ENCODE measurements around the gene LHFPL3.

The LHFPL3 gene

GRCh38 chr7:104652865-104653264 is 324.5 kb downstream of the LHFPL3 start:
- Histone ChIP-seq H3K14ac (ENCODE audit: low read length) (no peak overlapping the region), H3K4ac (ENCODE audit: low read depth, low read length) (no peak overlapping the region), H4K12ac (ENCODE audit: low read depth, low read length) (no peak overlapping the region), H3K18ac (ENCODE audit: low read length) (no peak overlapping the region), H2BK5ac (ENCODE audit: low read depth, low read length, poor library complexity) (no peak overlapping the region), H3K9ac (ENCODE audit: low read length) (no peak overlapping the region), H3K79me1 (ENCODE audit: low read length) (no peaks in the 10 kb centered on the region), H2BK120ac (ENCODE audit: insufficient read depth, low read length, poor library complexity) (no peak overlapping the region), H2AFZ (ENCODE audit: insufficient read depth, low read length, poor library complexity) (no peak overlapping the region), H3K27ac (ENCODE audit: low read depth, low read length) (no peak overlapping the region), H3K4me1 (ENCODE audit: control insufficient read depth in 1 of 2, insufficient read depth in 2 of 2, low read length in 2 of 2) (no peaks in the 10 kb centered on the region), H4K91ac (ENCODE audit: low read depth, low read length) (no peak overlapping the region), H2BK12ac (ENCODE audit: low read length) (no peak overlapping the region), H4K8ac (ENCODE audit: low read depth, low read length) (no peak overlapping the region), H2AK5ac (ENCODE audit: low read length) (no peak overlapping the region), H3K4me2 (ENCODE audit: low read length) (no peak overlapping the region), H3K27me3 (ENCODE audit: insufficient read depth, low read length) (no peaks in the 10 kb centered on the region), H3K9me3 (ENCODE audit: insufficient read depth, low read depth, low read length) (no peaks in the 10 kb centered on the region), H3K79me2 (ENCODE audit: control insufficient read depth, insufficient read depth, low read length, poor library complexity) (no peaks in the 10 kb centered on the region), H3K23ac (ENCODE audit: low read length) (no peak overlapping the region), H3K36me3 (ENCODE audit: control insufficient read depth in 1 of 2, insufficient read depth in 2 of 2, low read length in 2 of 2) (no peaks in the 10 kb centered on the region), H3K4me3 (ENCODE audit: low read depth, low read length) (no peak overlapping the region)
- WGBS (ENCODE audit: extremely low coverage, insufficient coverage, insufficient read length): no CpG with 5 or more reads among the region's 1 CpG
- no peak for DNase-seq

DNA sequence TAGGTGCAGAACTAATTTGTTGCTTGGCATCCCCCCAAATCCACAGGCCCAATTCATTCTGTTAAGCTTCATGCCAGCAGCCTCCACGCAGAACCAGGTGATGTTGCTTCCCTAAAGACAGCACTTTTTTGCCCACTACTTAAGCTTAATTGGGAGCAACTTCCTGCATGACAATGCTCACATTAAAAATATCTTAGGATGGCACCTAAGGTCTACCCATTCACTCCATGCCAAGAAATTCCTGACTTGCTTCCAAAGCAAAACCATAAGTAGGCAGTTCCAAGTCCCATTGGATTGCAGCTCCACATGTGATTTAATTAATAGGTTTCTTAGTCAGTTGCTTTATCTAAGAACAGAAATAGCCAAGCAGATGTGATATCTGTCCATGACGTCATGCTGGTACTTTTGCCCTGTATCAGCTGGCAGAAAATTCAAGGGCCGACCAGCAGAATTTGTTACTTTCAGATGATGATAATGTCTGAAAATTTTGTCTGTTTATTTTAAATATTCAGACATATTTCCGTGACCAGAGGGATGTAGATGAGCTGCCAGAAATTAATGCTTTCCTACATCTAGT is 325.5 kb downstream of the LHFPL3 start:
- Histone ChIP-seq H3K23ac (ENCODE audit: low read length) (no peak overlapping the region), H3K79me1 (ENCODE audit: low read length) (no peaks in the 10 kb centered on the region), H3K4ac (ENCODE audit: low read depth, low read length) (no peak overlapping the region), H3K36me3 (ENCODE audit: control insufficient read depth in 1 of 2, insufficient read depth in 2 of 2, low read length in 2 of 2) (no peaks in the 10 kb centered on the region), H3K18ac (ENCODE audit: low read length) (no peak overlapping the region), H2BK12ac (ENCODE audit: low read length) (no peak overlapping the region), H3K27ac (ENCODE audit: low read depth, low read length) (no peak overlapping the region), H2BK5ac (ENCODE audit: low read depth, low read length, poor library complexity) (no peak overlapping the region), H3K4me3 (ENCODE audit: low read depth, low read length) (no peak overlapping the region), H3K14ac (ENCODE audit: low read length) (no peak overlapping the region), H3K4me1 (ENCODE audit: control insufficient read depth in 1 of 2, insufficient read depth in 2 of 2, low read length in 2 of 2) (no peaks in the 10 kb centered on the region), H3K9me3 (ENCODE audit: insufficient read depth, low read depth, low read length) (no peaks in the 10 kb centered on the region), H2AFZ (ENCODE audit: insufficient read depth, low read length, poor library complexity) (no peak overlapping the region), H3K79me2 (ENCODE audit: control insufficient read depth, insufficient read depth, low read length, poor library complexity) (no peaks in the 10 kb centered on the region), H4K8ac (ENCODE audit: low read depth, low read length) (no peak overlapping the region), H3K4me2 (ENCODE audit: low read length) (no peak overlapping the region), H3K27me3 (ENCODE audit: insufficient read depth, low read length) (no peaks in the 10 kb centered on the region), H4K12ac (ENCODE audit: low read depth, low read length) (no peak overlapping the region), H3K9ac (ENCODE audit: low read length) (no peak overlapping the region), H4K91ac (ENCODE audit: low read depth, low read length) (no peak overlapping the region), H2AK5ac (ENCODE audit: low read length) (no peak overlapping the region), H2BK120ac (ENCODE audit: insufficient read depth, low read length, poor library complexity) (no peak overlapping the region)
- no CpG with 5 or more reads among the region's 4 CpGs for WGBS (ENCODE audit: extremely low coverage, insufficient coverage, insufficient read length)
- peak in 1 of 2 donors; percentile 1 for DNase-seq

GRCh38 chr7:104655592-104655991 is 327.2 kb downstream of the LHFPL3 start:
- H3K4me3 ChIP-seq (ENCODE audit: low read depth, low read length): no peak overlapping the region
- H4K12ac ChIP-seq (ENCODE audit: low read depth, low read length): no peak overlapping the region
- no peaks in the 10 kb centered on the region for H3K4me1 ChIP-seq (ENCODE audit: control insufficient read depth in 1 of 2, insufficient read depth in 2 of 2, low read length in 2 of 2)
- H3K4me2 ChIP-seq (ENCODE audit: low read length): no peak overlapping the region
- H4K91ac ChIP-seq (ENCODE audit: low read depth, low read length): no peak overlapping the region
- H2BK5ac ChIP-seq (ENCODE audit: low read depth, low read length, poor library complexity): no peak overlapping the region
- H3K23ac ChIP-seq (ENCODE audit: low read length): no peak overlapping the region
- no peak overlapping the region for H2AK5ac ChIP-seq (ENCODE audit: low read length)
- no CpG with 5 or more reads among the region's 3 CpGs for WGBS (ENCODE audit: extremely low coverage, insufficient coverage, insufficient read length)
- no peaks in the 10 kb centered on the region for H3K79me1 ChIP-seq (ENCODE audit: low read length)
- H3K79me2 ChIP-seq (ENCODE audit: control insufficient read depth, insufficient read depth, low read length, poor library complexity): no peaks in the 10 kb centered on the region
- H3K36me3 ChIP-seq (ENCODE audit: control insufficient read depth in 1 of 2, insufficient read depth in 2 of 2, low read length in 2 of 2): no peaks in the 10 kb centered on the region
- H3K27me3 ChIP-seq (ENCODE audit: insufficient read depth, low read length): no peaks in the 10 kb centered on the region
- H2BK12ac ChIP-seq (ENCODE audit: low read length): no peak overlapping the region
- no peak overlapping the region for H4K8ac ChIP-seq (ENCODE audit: low read depth, low read length)
- H2AFZ ChIP-seq (ENCODE audit: insufficient read depth, low read length, poor library complexity): no peak overlapping the region
- H2BK120ac ChIP-seq (ENCODE audit: insufficient read depth, low read length, poor library complexity): no peak overlapping the region
- H3K14ac ChIP-seq (ENCODE audit: low read length): no peak overlapping the region
- H3K4ac ChIP-seq (ENCODE audit: low read depth, low read length): no peak overlapping the region
- no peak overlapping the region for H3K9ac ChIP-seq (ENCODE audit: low read length)
- no peak for DNase-seq
- no peak overlapping the region for H3K27ac ChIP-seq (ENCODE audit: low read depth, low read length)
- H3K9me3 ChIP-seq (ENCODE audit: insufficient read depth, low read depth, low read length): no peaks in the 10 kb centered on the region
- no peak overlapping the region for H3K18ac ChIP-seq (ENCODE audit: low read length)

DNA sequence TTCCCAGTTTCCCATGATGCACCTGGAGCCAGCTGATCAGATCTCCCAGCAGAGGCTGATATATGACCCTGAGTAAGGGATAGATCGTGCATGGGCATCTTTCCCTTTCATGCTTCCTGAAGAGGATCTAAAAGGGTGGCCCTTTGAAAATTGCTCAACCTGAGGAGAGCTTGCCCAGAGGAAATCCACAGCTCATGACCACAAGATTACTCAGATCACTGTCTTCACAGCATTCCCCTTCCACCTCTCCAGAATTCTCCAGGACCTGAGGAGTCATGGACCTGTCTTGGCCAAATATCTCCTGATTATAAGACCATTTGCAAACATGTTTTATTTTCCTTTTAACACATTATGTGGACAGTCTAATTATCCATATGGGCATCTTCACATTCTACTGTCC is 328.1 kb downstream of the LHFPL3 start:
- Histone ChIP-seq H3K18ac (ENCODE audit: low read length) (no peak overlapping the region), H2AK5ac (ENCODE audit: low read length) (no peak overlapping the region), H3K36me3 (ENCODE audit: control insufficient read depth in 1 of 2, insufficient read depth in 2 of 2, low read length in 2 of 2) (no peaks in the 10 kb centered on the region), H4K91ac (ENCODE audit: low read depth, low read length) (no peak overlapping the region), H3K4me2 (ENCODE audit: low read length) (no peak overlapping the region), H3K27ac (ENCODE audit: low read depth, low read length) (no peak overlapping the region), H3K4me3 (ENCODE audit: low read depth, low read length) (no peak overlapping the region), H2BK120ac (ENCODE audit: insufficient read depth, low read length, poor library complexity) (no peak overlapping the region), H3K27me3 (ENCODE audit: insufficient read depth, low read length) (no peaks in the 10 kb centered on the region), H3K23ac (ENCODE audit: low read length) (no peak overlapping the region), H3K4me1 (ENCODE audit: control insufficient read depth in 1 of 2, insufficient read depth in 2 of 2, low read length in 2 of 2) (no peaks in the 10 kb centered on the region), H4K8ac (ENCODE audit: low read depth, low read length) (no peak overlapping the region), H3K14ac (ENCODE audit: low read length) (no peak overlapping the region), H3K9ac (ENCODE audit: low read length) (no peak overlapping the region), H3K4ac (ENCODE audit: low read depth, low read length) (no peak overlapping the region), H2AFZ (ENCODE audit: insufficient read depth, low read length, poor library complexity) (no peak overlapping the region), H3K9me3 (ENCODE audit: insufficient read depth, low read depth, low read length) (no peaks in the 10 kb centered on the region), H2BK5ac (ENCODE audit: low read depth, low read length, poor library complexity) (no peak overlapping the region), H3K79me2 (ENCODE audit: control insufficient read depth, insufficient read depth, low read length, poor library complexity) (no peaks in the 10 kb centered on the region), H3K79me1 (ENCODE audit: low read length) (no peaks in the 10 kb centered on the region), H4K12ac (ENCODE audit: low read depth, low read length) (no peak overlapping the region), H2BK12ac (ENCODE audit: low read length) (no peak overlapping the region)
- DNase-seq: no peak
- WGBS (ENCODE audit: extremely low coverage, insufficient coverage, insufficient read length): no CpG with 5 or more reads among the region's 1 CpG

Data from trophoblast cell (in vitro differentiated cells and primary cell).